Immature natural killer cell (primary cell): ENCODE data around the gene MAP3K2. TPM values are rescaled to one million over a fixed set of nuclear protein-coding genes. Genes with fewer than 3 reads are reported as not detected.
A peak's percentile ranks its signal among the peaks of the same experiment; 100 is the strongest.

ENCODE experiments used
- DNase-seq, 3 donors: peaks; one replicate each; pipeline ENCODE4 v3.0.0; 2022; ENCODE audit warnings: mixed read lengths in 1 of 3
- H3K27ac Mint-ChIP-seq, 6 donors: one replicate each; pipeline ENCODE4 v1.8.0; 2020; ENCODE audit warnings: mixed read lengths in 6 of 6, mild to moderate bottlenecking in 5 of 6, inconsistent platforms in 4 of 6, moderate library complexity in 3 of 6
- H3K27me3 Mint-ChIP-seq, 3 donors: one replicate each; pipeline ENCODE4 v1.8.0; 2020 to 2021; ENCODE audit warnings: low read depth in 3 of 3, mild to moderate bottlenecking in 3 of 3, mixed read lengths in 3 of 3, moderate library complexity in 3 of 3, inconsistent platforms in 1 of 3
- H3K36me3 Mint-ChIP-seq, 3 donors: one replicate each; pipeline ENCODE4 v1.8.0; 2020; ENCODE audit warnings: mixed read lengths in 3 of 3, inconsistent platforms in 2 of 3, mild to moderate bottlenecking in 2 of 3
- H3K4me1 Mint-ChIP-seq, 2 donors: one replicate each; pipeline ENCODE4 v1.8.0; 2020; ENCODE audit warnings: inconsistent platforms in 2 of 2, mild to moderate bottlenecking in 2 of 2, mixed read lengths in 2 of 2, moderate library complexity in 1 of 2
- H3K4me3 Mint-ChIP-seq, 5 donors: one replicate each; pipeline ENCODE4 v1.8.0; 2020; ENCODE audit warnings: mild to moderate bottlenecking in 5 of 5, mixed read lengths in 5 of 5, inconsistent platforms in 3 of 5, moderate library complexity in 3 of 5
- H3K9me3 Mint-ChIP-seq, 6 donors: one replicate each; pipeline ENCODE4 v1.8.0; 2020; ENCODE audit warnings: mild to moderate bottlenecking in 6 of 6, mixed read lengths in 6 of 6, inconsistent platforms in 4 of 6, moderate library complexity in 3 of 6
- polyA plus RNA-seq, 3 donors: library from polyadenylated mRNA; unstranded; fragments of 300-500 nt; fragmentation: Illumina TruSeq; gene quantifications; one replicate each; pipeline ENCODE4 v1.2.3, GENCODE V29; 2021

The MAP3K2 gene
- polyA plus RNA-seq, 3 donors from 2014 or later = 37.4 to 55.9 (median 41.4) TPM

- no peak for DNase-seq
- peaks cover 41 to 85% (median 53%) of the 10 kb centered on the region in 3 donors for H3K36me3 Mint-ChIP-seq
- H3K4me1 Mint-ChIP-seq = peaks cover 18 to 56% of the 10 kb centered on the region in 2 donors
- H3K27me3 Mint-ChIP-seq = no peaks in the 10 kb centered on the region
- no peak overlapping the region for H3K27ac Mint-ChIP-seq
- peaks cover 0 to 2% (median 0%) of the 10 kb centered on the region in 6 donors for H3K9me3 Mint-ChIP-seq
- no peak overlapping the region for H3K4me3 Mint-ChIP-seq
Measured at GRCh38 chr2:127283275-127283674, 104.5 kb downstream of the MAP3K2 start.

GRCh38 chr2:127280693-127281092 lies 107.1 kb downstream of the MAP3K2 start:
- peaks cover 0 to 2% (median 0%) of the 10 kb centered on the region in 6 donors for H3K9me3 Mint-ChIP-seq
- no peak overlapping the region for H3K4me3 Mint-ChIP-seq
- no peak for DNase-seq
- H3K4me1 Mint-ChIP-seq = peaks cover 18 to 57% of the 10 kb centered on the region in 2 donors
- H3K27me3 Mint-ChIP-seq = no peaks in the 10 kb centered on the region
- no peak overlapping the region for H3K27ac Mint-ChIP-seq
- H3K36me3 Mint-ChIP-seq = peaks cover 38 to 88% (median 50%) of the 10 kb centered on the region in 3 donors

- peak overlapping the region in 1 of 6 donors; percentile 81 for H3K27ac Mint-ChIP-seq
Measured at GRCh38 chr2:127279781-127280180, 108.0 kb downstream of the MAP3K2 start.

DNA sequence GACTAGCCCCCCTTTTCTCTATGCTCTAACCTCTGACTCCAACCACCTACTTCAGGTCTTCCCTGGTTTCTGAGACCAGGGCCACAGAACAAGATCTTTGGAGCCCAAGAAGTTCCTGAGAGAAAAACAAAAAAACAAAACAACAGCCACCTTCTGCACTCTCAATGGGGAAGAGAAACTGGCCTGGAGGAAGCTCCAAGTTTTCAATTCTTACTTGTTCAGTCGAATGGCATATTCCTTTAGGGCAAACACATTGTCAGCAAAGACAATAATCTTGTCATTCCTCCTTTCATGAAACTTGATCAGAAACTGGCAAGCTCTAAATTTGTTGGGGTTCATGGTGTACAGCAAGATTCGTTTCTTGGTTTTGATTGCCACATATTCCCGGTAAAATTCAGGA lies 108.8 kb downstream of the MAP3K2 start:
- Mint-ChIP-seq H3K36me3 (peaks cover 43 to 88% (median 51%) of the 10 kb centered on the region in 3 donors), H3K4me1 (peaks cover 17 to 44% of the 10 kb centered on the region in 2 donors), H3K27ac (peak overlapping the region in 1 of 6 donors; percentile 23), H3K27me3 (no peaks in the 10 kb centered on the region), H3K9me3 (peaks cover 0 to under 1% (median 0%) of the 10 kb centered on the region in 6 donors), H3K4me3 (no peak overlapping the region)
- DNase-seq = no peak

More at GRCh38 chr2:127279781-127280180, 108.0 kb downstream of the MAP3K2 start:
- no peak overlapping the region for H3K4me3 Mint-ChIP-seq
- peaks cover 46 to 93% (median 55%) of the 10 kb centered on the region in 3 donors for H3K36me3 Mint-ChIP-seq
- DNase-seq = no peak
- peaks cover 0 to 2% (median 0%) of the 10 kb centered on the region in 6 donors for H3K9me3 Mint-ChIP-seq
- no peaks in the 10 kb centered on the region for H3K27me3 Mint-ChIP-seq
- peaks cover 19 to 52% of the 10 kb centered on the region in 2 donors for H3K4me1 Mint-ChIP-seq

GRCh38 chr2:127277028-127277427 lies 110.7 kb downstream of the MAP3K2 start:
- H3K4me3 Mint-ChIP-seq = no peak overlapping the region
- no peak for DNase-seq
- peaks cover 13 to 25% of the 10 kb centered on the region in 2 donors for H3K4me1 Mint-ChIP-seq
- peaks cover 38 to 87% (median 44%) of the 10 kb centered on the region in 3 donors for H3K36me3 Mint-ChIP-seq
- no peaks in the 10 kb centered on the region for H3K9me3 Mint-ChIP-seq
- H3K27me3 Mint-ChIP-seq = no peaks in the 10 kb centered on the region
- H3K27ac Mint-ChIP-seq = peak overlapping the region in 2 of 6 donors; percentile 45 to 53

DNA sequence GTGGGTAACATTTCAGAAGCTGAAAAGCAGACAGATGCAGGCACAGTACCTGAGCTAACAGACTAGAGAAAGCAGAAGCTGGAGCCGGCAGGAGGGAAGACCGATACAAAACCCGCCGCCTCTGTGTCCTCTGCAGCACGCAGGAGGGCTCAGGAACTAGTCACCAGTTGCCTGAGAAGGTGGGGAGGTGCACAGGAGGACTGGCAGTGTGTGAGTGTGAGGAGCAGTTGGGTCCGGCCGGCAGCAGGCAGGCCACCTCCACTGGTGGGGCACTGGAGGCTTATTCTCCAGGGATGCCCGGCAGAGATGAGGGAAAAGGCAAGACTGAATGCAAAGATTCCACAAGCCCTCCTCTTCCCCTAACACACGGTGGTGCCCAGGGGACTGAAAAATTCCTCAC lies 112.0 kb downstream of the MAP3K2 start:
- peaks cover 0 to 4% (median 0%) of the 10 kb centered on the region in 3 donors for H3K27me3 Mint-ChIP-seq
- H3K4me1 Mint-ChIP-seq = peaks cover 7 to 12% of the 10 kb centered on the region in 2 donors
- no peaks in the 10 kb centered on the region for H3K9me3 Mint-ChIP-seq
- no peak for DNase-seq
- peak overlapping the region in 1 of 6 donors; percentile 45 for H3K27ac Mint-ChIP-seq
- peaks cover 43 to 85% (median 45%) of the 10 kb centered on the region in 3 donors for H3K36me3 Mint-ChIP-seq
- no peak overlapping the region for H3K4me3 Mint-ChIP-seq

- Mint-ChIP-seq H3K4me3 (no peak overlapping the region), H3K27me3 (peaks cover 0 to 5% (median 0%) of the 10 kb centered on the region in 3 donors), H3K4me1 (peaks cover 5 to 10% of the 10 kb centered on the region in 2 donors), H3K9me3 (no peaks in the 10 kb centered on the region), H3K36me3 (peaks cover 43 to 85% (median 50%) of the 10 kb centered on the region in 3 donors), H3K27ac (peak overlapping the region in 1 of 6 donors; percentile 45)
- DNase-seq = no peak
Measured at GRCh38 chr2:127275356-127275755, 112.4 kb downstream of the MAP3K2 start.

- no peaks in the 10 kb centered on the region for H3K9me3 Mint-ChIP-seq
- H3K4me3 Mint-ChIP-seq = no peak overlapping the region
- no peak for DNase-seq
- H3K36me3 Mint-ChIP-seq = peaks cover 55 to 68% (median 62%) of the 10 kb centered on the region in 3 donors
- H3K4me1 Mint-ChIP-seq = peaks cover 0 to 3% of the 10 kb centered on the region in 2 donors
- H3K27me3 Mint-ChIP-seq = peaks cover 0 to 5% (median 2%) of the 10 kb centered on the region in 3 donors
- no peak overlapping the region for H3K27ac Mint-ChIP-seq
Measured at GRCh38 chr2:127270663-127271062, 117.1 kb downstream of the MAP3K2 start.

DNA sequence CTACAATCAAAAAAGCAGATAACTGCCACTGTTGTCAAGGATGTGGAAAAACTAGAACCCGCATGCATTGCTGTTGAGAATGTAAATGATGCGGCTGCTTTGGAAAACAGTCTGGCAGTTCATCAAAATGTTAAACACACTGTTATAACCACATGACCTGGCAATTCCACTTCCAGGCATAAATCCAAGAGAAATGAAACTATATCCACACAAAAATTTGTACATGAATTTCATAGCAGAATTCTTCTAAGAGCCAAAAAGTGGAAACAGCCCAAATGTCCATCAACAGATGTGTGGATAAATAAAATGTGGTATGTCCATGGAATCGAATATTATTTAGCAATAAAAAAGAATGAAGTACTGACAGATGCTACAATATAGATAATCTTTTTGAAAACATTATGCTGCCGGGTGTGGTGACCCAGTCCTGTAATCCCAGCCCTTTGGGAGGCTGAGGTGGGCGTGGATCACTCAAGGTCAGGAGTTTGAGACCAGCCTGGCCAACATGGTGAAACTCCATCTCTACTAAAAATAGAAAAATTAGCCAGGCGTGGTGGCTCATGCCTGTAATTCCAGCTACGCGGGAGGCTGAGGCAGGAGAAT lies 125.9 kb downstream of the MAP3K2 start:
- no peak for DNase-seq
- no peaks in the 10 kb centered on the region for H3K9me3 Mint-ChIP-seq
- no peak overlapping the region for H3K27ac Mint-ChIP-seq
- peaks cover 0 to 1% (median 0%) of the 10 kb centered on the region in 3 donors for H3K27me3 Mint-ChIP-seq
- no peak overlapping the region for H3K4me3 Mint-ChIP-seq
- no peaks in the 10 kb centered on the region for H3K4me1 Mint-ChIP-seq
- H3K36me3 Mint-ChIP-seq = peaks cover 22 to 59% (median 24%) of the 10 kb centered on the region in 3 donors

DNA sequence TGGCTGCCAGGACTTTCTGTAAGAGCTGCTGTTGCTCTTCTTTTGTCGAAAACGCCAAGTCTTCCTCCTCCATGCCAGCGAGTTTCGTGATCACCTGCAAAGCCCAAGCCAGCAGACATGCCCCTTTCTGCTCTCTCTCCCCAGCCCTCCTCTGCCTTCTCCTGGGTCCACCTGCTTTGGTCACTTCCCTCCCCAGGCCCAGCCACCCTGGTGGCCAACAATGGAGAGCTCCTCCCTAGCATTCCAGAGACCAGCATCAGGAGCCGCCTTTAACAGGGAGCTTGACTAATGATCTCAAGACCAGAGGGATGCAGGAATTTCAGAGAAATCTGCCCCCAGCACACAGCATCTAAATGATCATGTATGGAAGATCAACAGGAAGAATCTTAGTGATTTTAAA lies 128.4 kb downstream of the MAP3K2 start:
- Mint-ChIP-seq H3K36me3 (peaks cover 16 to 61% (median 28%) of the 10 kb centered on the region in 3 donors), H3K9me3 (no peaks in the 10 kb centered on the region), H3K4me1 (no peaks in the 10 kb centered on the region), H3K27me3 (peaks cover 0 to 2% (median 0%) of the 10 kb centered on the region in 3 donors), H3K27ac (peak overlapping the region in 3 of 6 donors; percentile 31 to 46 (median 38)), H3K4me3 (no peak overlapping the region)
- no peak for DNase-seq

DNA sequence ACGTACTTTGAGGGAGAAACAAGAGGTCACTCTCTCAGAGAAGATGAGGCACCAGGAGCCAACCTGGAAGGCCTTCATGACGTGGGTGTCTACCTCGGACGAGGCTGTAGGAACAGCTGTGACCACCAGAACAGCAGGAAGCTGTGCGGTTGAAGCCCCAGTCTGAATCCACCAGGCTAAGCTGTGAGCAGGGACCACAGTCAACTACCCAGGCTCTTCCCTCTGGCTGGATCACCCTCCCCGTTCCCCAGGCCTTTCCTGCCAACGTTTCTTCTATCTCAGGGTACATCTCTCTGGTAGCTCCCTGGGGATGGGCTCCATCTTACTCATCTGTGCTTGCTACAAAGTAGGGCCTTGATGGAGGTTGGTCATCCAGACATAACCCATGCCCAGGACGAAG lies 130.9 kb downstream of the MAP3K2 start:
- Mint-ChIP-seq H3K9me3 (no peaks in the 10 kb centered on the region), H3K4me3 (no peak overlapping the region), H3K36me3 (peaks cover 19 to 54% (median 31%) of the 10 kb centered on the region in 3 donors), H3K4me1 (no peaks in the 10 kb centered on the region), H3K27ac (peak overlapping the region in 2 of 6 donors; percentile 40), H3K27me3 (peaks cover 0 to 3% (median 0%) of the 10 kb centered on the region in 3 donors)
- no peak for DNase-seq

DNA sequence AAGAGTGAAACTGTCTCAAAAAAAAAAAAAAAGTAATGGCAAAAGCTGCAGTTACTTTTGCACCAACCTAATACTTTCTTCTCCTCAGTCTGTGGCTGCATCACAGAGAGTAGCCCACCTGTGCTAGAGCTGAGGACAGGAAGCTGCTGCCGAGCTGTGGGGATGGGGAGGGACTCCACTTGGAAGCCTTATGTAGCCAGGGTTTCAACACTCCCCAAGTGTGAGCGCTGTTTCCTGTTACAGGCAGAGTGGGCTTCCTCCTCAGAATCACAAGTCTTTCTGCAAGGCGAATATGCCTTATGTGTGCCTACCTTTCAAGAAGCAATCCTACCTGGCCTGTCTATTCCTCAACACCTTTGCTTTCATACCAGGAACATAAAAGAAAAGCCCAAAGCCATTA lies 131.4 kb downstream of the MAP3K2 start:
- H3K9me3 Mint-ChIP-seq = no peaks in the 10 kb centered on the region
- H3K4me1 Mint-ChIP-seq = no peaks in the 10 kb centered on the region
- H3K27ac Mint-ChIP-seq = peak overlapping the region in 2 of 6 donors; percentile 19 to 40
- H3K27me3 Mint-ChIP-seq = peaks cover 0 to 3% (median 0%) of the 10 kb centered on the region in 3 donors
- peaks cover 19 to 58% (median 33%) of the 10 kb centered on the region in 3 donors for H3K36me3 Mint-ChIP-seq
- no peak for DNase-seq
- H3K4me3 Mint-ChIP-seq = no peak overlapping the region

GRCh38 chr2:127255721-127256120 lies 132.1 kb downstream of the MAP3K2 start:
- peaks cover 18 to 55% (median 36%) of the 10 kb centered on the region in 3 donors for H3K36me3 Mint-ChIP-seq
- no peak for DNase-seq
- H3K27me3 Mint-ChIP-seq = peaks cover 0 to 3% (median 0%) of the 10 kb centered on the region in 3 donors
- no peaks in the 10 kb centered on the region for H3K4me1 Mint-ChIP-seq
- peak overlapping the region in 1 of 6 donors; percentile 57 for H3K27ac Mint-ChIP-seq
- H3K9me3 Mint-ChIP-seq = no peaks in the 10 kb centered on the region
- H3K4me3 Mint-ChIP-seq = no peak overlapping the region

DNA sequence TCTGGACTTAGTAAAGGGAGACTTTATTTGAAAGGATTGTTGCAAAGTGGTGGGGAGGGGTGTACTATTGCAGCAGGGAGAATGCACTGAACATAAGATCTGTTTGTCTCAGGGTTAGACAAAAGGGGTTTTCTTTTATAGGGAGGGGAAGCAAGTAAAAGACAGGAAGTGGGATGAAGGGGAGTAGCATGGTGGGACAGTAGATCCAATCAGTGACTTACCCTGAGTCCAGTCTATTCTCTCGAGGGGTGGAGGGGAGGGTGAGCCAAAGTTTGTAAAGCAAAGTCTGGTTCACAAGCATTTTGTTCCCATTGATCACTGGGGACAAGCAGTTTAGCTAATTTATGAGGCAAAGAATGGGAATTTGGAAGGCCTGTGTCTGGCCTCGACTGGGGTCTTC lies 132.6 kb downstream of the MAP3K2 start:
- peaks cover 0 to 3% (median 0%) of the 10 kb centered on the region in 3 donors for H3K27me3 Mint-ChIP-seq
- peaks cover 14 to 55% (median 36%) of the 10 kb centered on the region in 3 donors for H3K36me3 Mint-ChIP-seq
- H3K4me3 Mint-ChIP-seq = no peak overlapping the region
- no peaks in the 10 kb centered on the region for H3K9me3 Mint-ChIP-seq
- no peaks in the 10 kb centered on the region for H3K4me1 Mint-ChIP-seq
- DNase-seq = no peak
- peak overlapping the region in 3 of 6 donors; percentile 3 to 57 (median 37) for H3K27ac Mint-ChIP-seq
